GM19463 (cell line): ENCODE measurements around the gene UBE2E1.
A peak's percentile ranks its signal among the peaks of the same experiment; 100 is the strongest.

Experiments used
- ATAC-seq: cut with Tn5 transposase; IDR thresholded peaks from one replicate; pipeline ENCODE4 v1.9.1; 2021; ENCODE audit warnings: mild to moderate bottlenecking, moderate library complexity; ENCODE audit not compliant: unreplicated experiment

UBE2E1 gene

GRCh38 chr3:23819599-23820360 lies 14.0 kb downstream of the UBE2E1 start:
- ATAC-seq = peak; percentile 65

- ATAC-seq = no peak
Measured at GRCh38 chr3:23820888-23821287, 15.1 kb downstream of the UBE2E1 start.

- ATAC-seq = no peak
Measured at GRCh38 chr3:23821858-23822257, 16.1 kb downstream of the UBE2E1 start.

GRCh38 chr3:23822559-23822958 lies 16.8 kb downstream of the UBE2E1 start:
- no peak for ATAC-seq

DNA sequence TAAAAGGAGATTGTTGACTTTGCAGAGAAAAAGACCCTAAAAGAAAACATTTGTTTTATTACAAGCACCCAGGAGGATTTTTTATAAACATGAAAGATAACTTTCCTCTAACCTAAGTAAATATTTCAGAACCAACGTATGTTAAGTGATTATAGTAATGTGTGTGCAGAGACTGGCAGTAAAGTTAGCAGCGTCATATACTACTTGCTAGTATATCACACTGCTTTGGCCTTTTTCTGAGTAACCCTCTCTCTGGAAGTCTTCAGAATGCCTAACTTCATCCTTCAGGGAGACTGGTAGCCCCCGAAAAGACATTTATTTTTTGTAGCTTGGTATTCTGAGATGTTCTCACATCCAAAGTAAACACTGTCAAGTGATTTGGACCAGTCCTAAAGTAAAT lies 17.9 kb downstream of the UBE2E1 start:
- no peak for ATAC-seq

GRCh38 chr3:23824699-23825444 lies 19.1 kb downstream of the UBE2E1 start:
- no peak for ATAC-seq

DNA sequence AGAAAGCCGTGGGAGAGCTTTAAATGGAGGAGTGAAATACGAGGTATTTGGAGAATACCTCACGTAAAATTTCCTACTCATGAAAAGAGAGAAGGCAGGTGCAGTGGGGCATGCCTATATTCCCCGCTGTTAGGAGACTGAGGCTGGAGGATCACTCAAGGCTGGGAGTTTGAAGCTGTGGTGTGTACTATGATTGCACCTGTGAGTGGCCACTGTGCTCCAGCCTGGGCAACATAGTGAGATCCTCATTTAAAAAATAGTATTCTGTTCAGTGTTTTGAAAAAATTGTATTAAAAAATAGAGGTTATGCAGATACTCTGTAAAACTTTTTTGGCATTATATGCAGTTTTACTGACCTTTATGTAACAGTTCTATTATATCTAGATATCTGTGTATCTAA lies 20.0 kb downstream of the UBE2E1 start:
- ATAC-seq = no peak

GRCh38 chr3:23826382-23827064 lies 20.8 kb downstream of the UBE2E1 start:
- ATAC-seq = no peak

DNA sequence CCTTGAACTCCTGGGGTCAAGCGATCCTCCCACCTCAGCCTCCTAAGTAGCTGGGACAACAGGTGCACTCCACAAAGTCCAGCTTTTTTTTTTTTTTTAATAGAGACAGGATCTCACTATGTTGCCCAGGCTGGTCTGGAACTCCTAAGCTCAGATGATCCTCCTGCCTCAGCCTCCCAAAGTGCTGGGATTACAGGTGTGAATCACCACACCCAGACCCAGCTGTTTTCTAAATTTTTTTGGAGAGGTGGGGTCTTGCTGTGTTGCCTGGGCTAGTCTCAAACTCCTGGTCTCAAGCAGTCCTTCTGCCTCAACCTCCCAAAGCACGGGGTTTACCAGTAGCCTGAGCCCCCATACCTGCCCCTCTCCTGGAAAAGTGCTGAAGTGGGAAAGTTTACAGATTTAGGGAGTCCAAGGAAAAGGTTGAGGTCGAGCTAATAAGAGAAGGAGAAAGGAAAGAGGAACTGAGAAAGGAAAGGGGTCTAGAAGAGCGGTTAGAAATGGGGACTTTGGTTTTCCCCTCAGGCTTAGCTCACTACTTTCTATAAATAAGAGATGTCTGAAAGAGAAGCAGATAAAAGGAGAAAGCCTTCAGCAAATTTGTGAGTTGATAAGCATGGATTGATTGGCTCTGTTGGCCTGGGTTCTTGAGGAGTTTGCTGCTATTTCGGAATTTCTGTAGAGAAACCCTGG lies 23.6 kb downstream of the UBE2E1 start:
- ATAC-seq = peak; percentile 60

DNA sequence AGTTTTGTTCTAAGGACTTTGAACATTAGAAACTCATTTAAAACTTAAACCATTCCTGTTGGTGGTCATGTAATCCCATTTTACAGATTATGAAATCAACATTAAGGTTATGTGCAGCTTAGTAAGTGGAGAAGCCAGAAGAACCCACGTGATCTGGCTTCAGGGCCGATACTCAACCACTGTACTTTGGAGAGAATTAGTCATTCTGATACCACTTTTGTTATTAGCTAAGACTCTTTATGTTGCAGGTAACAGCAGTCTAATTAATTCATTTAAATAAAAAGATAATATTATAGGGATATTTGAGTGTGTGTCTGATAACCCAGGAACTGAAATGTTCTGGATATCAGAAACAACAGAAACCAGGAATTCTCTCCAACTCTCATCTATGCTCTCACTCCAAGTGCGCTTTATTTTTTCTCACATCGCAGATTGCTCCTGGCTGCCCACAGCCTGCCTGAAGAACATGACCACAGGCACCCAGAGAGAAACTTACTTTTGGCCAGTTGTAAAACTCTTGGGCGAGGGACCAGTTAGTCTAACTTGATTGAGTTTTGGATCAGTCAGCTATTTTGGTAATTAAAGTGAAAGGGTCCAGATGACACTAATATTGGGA lies 25.2 kb downstream of the UBE2E1 start:
- ATAC-seq = peak; percentile 68

DNA sequence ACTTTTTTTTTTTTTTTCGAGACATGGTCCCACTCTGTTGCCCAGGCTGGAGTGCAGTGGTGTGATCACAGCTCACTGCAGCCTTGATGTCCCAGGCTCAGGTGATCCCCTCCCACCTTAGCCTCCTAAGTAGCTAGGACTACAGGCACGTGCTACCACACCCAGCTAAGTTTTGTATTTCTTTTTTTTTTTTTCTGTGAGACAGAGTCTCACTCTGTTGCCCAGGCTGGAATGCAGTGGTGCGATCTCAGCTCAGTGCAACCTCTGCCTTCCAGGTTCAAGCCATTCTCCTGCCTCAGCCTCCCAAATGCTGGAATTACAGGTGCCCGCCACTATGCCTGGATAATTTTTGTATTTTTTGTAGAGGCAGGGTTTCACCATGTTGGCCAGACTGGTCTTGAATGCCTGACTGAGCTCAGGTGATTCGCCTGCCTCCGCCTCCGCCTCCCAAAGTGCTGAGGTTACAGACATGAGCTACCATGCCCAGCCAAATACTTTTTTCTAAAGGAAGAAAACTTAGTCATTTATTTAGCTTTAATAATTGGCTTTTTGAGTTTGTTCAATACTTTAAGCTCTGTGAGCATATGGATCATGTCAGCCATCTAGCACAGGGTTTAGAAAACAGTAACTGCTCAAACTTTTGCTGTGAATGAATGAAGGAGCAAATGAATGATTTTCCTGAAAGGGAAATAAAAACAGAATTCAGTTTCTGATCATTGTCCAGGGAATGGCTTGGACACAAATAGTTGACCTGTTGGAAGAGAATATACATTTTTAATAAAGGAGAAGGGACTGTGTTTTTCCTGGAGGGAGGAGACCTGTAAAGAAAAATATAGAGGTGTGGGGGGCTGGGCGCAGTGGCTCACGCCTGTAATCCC lies 26.0 kb downstream of the UBE2E1 start:
- ATAC-seq = peak; percentile 22

- ATAC-seq = no peak
Measured at GRCh38 chr3:23832523-23832922, 26.8 kb downstream of the UBE2E1 start.

- ATAC-seq = no peak
Measured at GRCh38 chr3:23834082-23834870, 28.5 kb downstream of the UBE2E1 start.

- ATAC-seq = no peak
Measured at GRCh38 chr3:23835087-23835486, 29.3 kb downstream of the UBE2E1 start.

- no peak for ATAC-seq
Measured at GRCh38 chr3:23835802-23836201, 30.0 kb downstream of the UBE2E1 start.

DNA sequence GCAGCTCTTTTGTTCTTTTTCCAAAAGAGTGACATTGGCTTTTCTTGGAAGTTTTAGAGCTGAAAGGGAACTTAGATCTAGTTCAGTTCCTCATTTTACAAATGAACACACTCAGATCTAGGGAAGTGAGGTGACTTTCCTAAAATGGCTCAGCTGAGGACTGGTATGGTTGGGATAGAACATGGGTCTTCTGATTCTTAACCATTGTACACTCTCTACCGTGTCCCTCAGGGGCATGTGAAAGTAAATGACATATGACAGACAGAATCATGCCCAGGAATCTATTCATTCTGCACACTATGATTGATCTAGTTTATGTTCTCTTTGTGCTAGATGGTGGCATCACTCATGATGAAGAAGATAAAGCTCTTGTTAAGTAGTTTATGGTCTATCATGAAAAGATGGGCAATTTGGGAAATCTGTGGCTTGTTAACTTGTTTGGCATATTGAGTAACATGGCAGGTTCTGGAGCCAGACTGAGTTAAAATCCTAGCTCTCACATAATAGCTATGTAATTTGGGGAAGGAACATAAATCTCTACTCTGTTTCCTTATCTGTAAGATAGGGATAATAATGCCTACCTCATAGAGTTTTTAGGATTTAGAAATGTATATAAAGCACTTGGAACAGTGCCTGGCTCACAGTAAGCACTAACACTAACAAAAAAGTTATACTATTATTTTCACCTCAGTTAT lies 30.9 kb downstream of the UBE2E1 start:
- ATAC-seq = peak; percentile 42

GRCh38 chr3:23837286-23837685 lies 31.5 kb downstream of the UBE2E1 start:
- ATAC-seq = peak; percentile 8

DNA sequence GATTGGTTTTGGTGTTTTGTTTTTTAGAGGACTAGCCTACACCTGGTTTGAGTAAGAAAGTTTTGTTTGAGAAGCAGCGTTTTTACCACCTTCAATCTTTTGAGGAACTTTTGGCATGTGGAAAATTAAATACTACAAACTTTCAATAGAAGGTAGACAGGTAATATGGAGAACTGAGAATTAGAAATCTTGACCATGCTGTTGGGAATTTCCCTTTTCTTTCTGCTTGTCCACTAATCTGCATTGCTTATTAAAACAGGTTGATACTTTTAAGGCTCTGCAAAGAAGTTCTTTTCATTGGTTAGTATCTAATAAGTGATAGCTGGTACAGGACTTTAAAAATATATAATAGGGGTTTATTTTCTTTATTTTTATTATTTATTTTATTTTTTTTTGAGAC lies 31.9 kb downstream of the UBE2E1 start:
- ATAC-seq = peak; percentile 44
